NOMO-1 (cell line): ENCODE measurements around the gene FAF1.
"Not testable (repeated sequence)": the region's sequence is repeated elsewhere in the genome, so short reads cannot be mapped to it uniquely, and the experiment has no call there.

Experiments used
- DNase-seq, 2 experiments: peaks; one replicate each; lab custom pipeline; 2025; ENCODE audit not compliant: unreplicated experiment in 2 of 2; lab: John Stamatoyannopoulos, UW

The FAF1 gene

GRCh38 chr1:50917138-50918137 lies 42.6 kb downstream of the FAF1 start:
- DNase-seq: peak; percentile 8 to 41

DNA sequence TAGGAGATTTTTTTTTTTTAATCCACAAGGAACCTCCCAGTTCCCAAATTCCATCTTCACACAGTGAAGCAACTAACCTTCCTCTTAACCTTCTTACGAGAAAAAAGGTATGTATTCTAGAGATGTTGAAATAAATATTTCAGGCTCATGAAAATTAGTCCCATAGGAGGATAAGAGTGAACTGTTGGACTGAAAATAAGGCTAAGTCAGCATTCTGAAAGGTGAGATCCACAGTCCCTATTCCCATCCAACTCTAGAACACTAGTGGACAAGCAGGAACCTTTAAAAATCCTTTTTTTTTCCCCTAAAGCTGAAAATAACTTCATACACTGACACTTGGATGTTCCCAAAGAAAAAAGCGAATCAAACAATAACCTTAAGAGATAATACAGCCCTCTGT lies 44.4 kb downstream of the FAF1 start:
- DNase-seq: no peak

DNA sequence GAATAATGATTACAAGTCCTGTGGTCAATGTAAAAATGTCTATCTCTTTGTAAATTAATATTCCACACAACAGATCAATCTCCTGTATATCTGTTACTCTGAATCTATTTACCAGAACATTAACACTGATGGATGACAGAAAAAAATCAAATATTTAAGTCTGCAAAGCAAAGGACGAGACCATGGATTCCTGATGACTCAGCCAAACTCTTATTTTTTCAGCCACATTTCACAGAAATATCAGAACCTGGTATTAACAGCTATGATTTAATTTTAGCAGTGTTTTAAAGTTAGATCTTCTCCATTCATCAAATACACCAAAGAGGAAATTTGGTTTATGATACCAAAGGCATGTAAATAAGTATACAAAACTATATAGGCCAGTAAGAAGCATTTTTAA lies 46.1 kb downstream of the FAF1 start:
- DNase-seq: no peak

- DNase-seq: not testable (repeated sequence)
Measured at GRCh38 chr1:50910356-50910755, 49.7 kb downstream of the FAF1 start.

GRCh38 chr1:50907610-50908009 lies 52.5 kb downstream of the FAF1 start:
- not testable (repeated sequence) for DNase-seq

DNA sequence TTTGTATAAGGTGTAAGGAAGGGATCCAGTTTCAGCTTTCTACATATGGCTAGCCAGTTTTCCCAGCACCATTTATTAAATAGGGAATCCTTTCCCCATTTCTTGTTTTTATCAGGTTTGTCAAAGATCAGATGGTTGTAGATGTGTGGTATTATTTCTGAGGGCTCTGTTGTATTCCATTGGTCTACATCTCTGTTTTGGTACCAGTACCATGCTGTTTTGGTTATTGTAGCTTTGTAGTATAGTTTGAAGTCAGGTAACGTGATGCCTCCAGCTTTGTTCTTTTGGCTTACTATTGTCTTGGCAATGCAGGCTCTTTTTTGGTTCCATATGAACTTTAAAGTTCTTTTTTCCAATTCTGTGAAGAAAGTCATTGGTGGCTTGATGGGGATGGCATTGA lies 54.0 kb downstream of the FAF1 start:
- DNase-seq: not testable (repeated sequence)

GRCh38 chr1:50902419-50902818 lies 57.6 kb downstream of the FAF1 start:
- no peak for DNase-seq

GRCh38 chr1:50901872-50902271 lies 58.2 kb downstream of the FAF1 start:
- no peak for DNase-seq

DNA sequence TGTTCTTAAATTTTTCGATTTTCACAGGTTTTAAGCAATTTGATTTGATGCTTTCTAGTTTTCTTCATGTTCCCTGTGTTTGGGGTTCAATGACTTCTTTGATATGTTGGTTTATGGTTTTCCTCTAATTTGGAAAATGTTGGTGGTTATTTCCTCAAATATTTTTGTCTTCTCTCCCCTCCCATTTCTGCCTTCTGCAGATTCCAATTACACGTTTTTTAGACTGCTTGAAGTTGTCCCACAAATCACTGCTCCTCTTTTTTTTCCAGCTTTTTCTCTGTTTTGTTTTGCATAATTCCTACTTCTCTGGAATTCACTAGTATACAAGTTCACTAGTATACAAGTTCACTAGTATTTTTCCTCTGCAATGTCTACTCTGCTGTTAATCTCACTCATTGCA lies 61.3 kb downstream of the FAF1 start:
- DNase-seq: no peak

GRCh38 chr1:50894340-50894739 lies 65.7 kb downstream of the FAF1 start:
- no peak for DNase-seq

GRCh38 chr1:50893466-50893865 lies 66.6 kb downstream of the FAF1 start:
- no peak for DNase-seq

- DNase-seq: not testable (repeated sequence)
Measured at GRCh38 chr1:50887555-50887954, 72.5 kb downstream of the FAF1 start.

- no peak for DNase-seq
Measured at GRCh38 chr1:50880373-50880772, 79.7 kb downstream of the FAF1 start.

- no peak for DNase-seq
Measured at GRCh38 chr1:50879137-50879536, 80.9 kb downstream of the FAF1 start.

- no peak for DNase-seq
Measured at GRCh38 chr1:50878434-50878833, 81.6 kb downstream of the FAF1 start.

DNA sequence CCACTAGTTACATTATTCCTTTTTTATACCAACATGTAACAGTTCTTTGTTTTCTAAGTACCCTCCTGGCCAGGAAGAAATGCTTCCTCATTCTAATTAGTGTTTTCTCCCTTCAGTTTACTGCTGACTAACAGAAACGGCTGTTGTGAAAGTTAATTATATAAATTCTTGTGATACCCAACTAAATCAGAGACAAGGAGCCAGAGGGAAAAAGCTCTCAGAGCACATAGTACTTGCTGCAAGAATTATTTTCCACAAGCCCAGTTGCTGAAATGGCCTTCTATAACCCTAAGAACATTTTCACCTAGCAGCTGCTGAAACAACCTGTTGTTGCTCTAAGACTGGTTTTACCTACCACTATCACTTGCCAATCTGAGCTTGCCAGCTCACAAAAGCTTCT lies 82.4 kb downstream of the FAF1 start:
- peak; percentile 16 to 75 for DNase-seq

DNA sequence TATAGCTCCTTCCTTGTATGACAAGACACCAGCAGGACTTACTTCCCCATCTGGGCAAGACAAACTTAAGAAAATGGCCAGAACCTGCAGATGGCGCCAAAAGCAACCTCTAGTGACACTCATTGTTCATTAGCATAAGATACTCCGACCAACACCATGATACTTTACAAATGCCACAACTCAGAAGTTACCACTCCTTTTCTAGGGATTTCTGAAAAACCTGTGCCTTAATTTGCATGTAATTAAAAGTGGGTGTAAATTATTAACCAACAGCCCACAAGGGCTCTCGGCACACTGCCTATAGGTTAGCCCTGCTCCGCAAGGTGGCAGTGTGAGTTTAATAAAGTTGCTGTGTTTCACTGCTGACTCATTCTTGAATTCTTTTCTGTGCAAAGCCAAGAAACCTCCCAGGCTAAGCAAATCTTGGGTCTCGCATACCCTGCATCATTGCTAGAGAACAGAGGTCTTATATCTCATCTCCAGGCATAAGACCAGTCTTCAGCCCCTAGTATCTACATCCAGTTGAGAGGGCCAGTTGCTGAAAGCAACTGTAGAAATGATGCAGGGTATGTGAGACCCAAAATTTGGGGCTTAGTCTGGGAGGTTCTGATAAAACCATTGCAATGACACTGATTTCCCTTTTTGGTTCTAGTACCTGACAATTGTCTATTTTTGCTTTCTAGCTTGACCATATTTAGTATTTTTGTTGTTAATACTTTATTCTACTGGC lies 86.4 kb downstream of the FAF1 start:
- DNase-seq: peak; percentile 92 to 96

GRCh38 chr1:50864845-50865244 lies 95.2 kb downstream of the FAF1 start:
- DNase-seq: not testable (repeated sequence)

DNA sequence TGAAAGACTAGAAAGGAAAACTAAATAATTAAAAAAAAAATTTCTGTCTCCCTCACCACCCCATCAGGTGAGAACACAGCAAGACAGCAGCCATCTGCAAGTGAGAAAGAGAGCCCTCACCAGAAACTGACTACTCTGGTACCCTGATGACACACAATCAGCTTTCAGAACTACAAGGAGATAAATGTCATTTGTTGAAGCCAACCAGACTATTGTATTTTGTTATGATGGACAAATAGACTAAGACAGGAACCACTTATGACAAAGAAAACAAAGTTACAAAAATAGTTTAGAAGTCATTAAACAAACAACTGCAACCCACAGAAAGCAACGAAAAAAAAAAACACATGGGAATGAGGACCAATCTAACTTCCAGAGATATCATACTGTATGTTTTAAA lies 98.3 kb downstream of the FAF1 start:
- DNase-seq: no peak

- DNase-seq: no peak
Measured at GRCh38 chr1:50860702-50861101, 99.4 kb downstream of the FAF1 start.

GRCh38 chr1:50860256-50860655 lies 99.8 kb downstream of the FAF1 start:
- DNase-seq: no peak

GRCh38 chr1:50859657-50860056 lies 100.4 kb downstream of the FAF1 start:
- no peak for DNase-seq
